NCI-H446 treated with DMSO at 0.1 percent for 48 hours (cell line): ENCODE measurements around the gene SCYGR5.
"Not testable (repeated sequence)": the region's sequence is repeated elsewhere in the genome, so short reads cannot be mapped to it uniquely, and the experiment has no call there.

Source experiments
- DNase-seq: peaks from one replicate; lab custom pipeline; 2025; lab: John Stamatoyannopoulos, UW

The SCYGR5 gene

GRCh38 chr2:227673620-227674019 lies 7.0 kb downstream of the SCYGR5 start:
- not testable (repeated sequence) for DNase-seq

- no peak for DNase-seq
Observed at GRCh38 chr2:227674485-227674884, 7.9 kb downstream of the SCYGR5 start.

GRCh38 chr2:227677928-227678327 lies 11.3 kb downstream of the SCYGR5 start:
- no peak for DNase-seq

GRCh38 chr2:227684258-227684657 lies 17.7 kb downstream of the SCYGR5 start:
- DNase-seq, result no peak

- DNase-seq, result no peak
Observed at GRCh38 chr2:227687189-227687588, 20.6 kb downstream of the SCYGR5 start.

GRCh38 chr2:227696990-227697679 lies 30.5 kb downstream of the SCYGR5 start:
- no peak for DNase-seq

- DNase-seq, result no peak
Observed at GRCh38 chr2:227701556-227701955, 35.0 kb downstream of the SCYGR5 start.

- no peak for DNase-seq
Observed at GRCh38 chr2:227703280-227703732, 36.7 kb downstream of the SCYGR5 start.

- no peak for DNase-seq
Observed at GRCh38 chr2:227703961-227704360, 37.4 kb downstream of the SCYGR5 start.

- DNase-seq, result no peak
Observed at GRCh38 chr2:227706859-227707258, 40.3 kb downstream of the SCYGR5 start.

GRCh38 chr2:227707390-227707789 lies 40.8 kb downstream of the SCYGR5 start:
- no peak for DNase-seq

GRCh38 chr2:227710986-227711385 lies 44.4 kb downstream of the SCYGR5 start:
- DNase-seq, result no peak

GRCh38 chr2:227713291-227713690 lies 46.7 kb downstream of the SCYGR5 start:
- DNase-seq, result no peak

GRCh38 chr2:227716501-227716900 lies 49.9 kb downstream of the SCYGR5 start:
- DNase-seq, result no peak
